ENCODE results near the gene TTC16. TPM values are rescaled to one million over a fixed set of nuclear protein-coding genes. Genes with fewer than 3 reads are reported as not detected.

Gene TTC16
- total and polyA plus RNA-seq, 7 donors, result 0.15 TPM; not detected in 6

DNA sequence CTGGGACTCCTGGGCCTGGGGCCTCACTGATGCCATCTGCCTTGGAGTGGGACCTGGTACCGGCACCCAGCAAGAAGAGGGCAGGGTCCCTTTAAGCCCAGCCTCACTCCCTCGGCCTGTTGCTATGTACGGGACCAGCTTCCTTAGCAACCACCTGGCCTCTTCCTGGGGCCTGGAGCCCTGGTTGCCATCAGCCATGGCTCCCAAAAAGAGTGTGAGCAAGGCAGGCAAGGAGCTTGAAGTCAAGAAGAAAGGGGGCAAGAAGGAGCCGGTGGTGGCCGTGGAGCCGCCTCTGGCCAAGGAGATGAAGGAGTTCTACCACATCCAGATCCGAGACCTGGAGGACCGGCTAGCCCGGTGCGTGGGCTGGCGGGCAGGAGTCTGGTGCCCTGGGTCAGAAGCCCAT, 9.0 kb upstream of the TTC16 start, which contains the start of gene CFAP157:
CFAP157 (plus strand) TSS at position 153 of the 406 bp plus-strand sequence; CDS start at position 197, 44 bp downstream.
- intact Hi-C loops (cut with DNase I), result no loop called here
- H3K36me3 ChIP-seq, result no peaks in the 10 kb centered on the region
- no peaks in the 10 kb centered on the region for H3K27me3 ChIP-seq
- 61 to 69% methylated on average over 11 of the region's 11 CpGs for WGBS, 2 donors
- H3K4me1 ChIP-seq, result no peaks in the 10 kb centered on the region
- no peak for DNase-seq
- H3K9me3 ChIP-seq, result no peaks in the 10 kb centered on the region
- TF ChIP-seq, protein P1, sequence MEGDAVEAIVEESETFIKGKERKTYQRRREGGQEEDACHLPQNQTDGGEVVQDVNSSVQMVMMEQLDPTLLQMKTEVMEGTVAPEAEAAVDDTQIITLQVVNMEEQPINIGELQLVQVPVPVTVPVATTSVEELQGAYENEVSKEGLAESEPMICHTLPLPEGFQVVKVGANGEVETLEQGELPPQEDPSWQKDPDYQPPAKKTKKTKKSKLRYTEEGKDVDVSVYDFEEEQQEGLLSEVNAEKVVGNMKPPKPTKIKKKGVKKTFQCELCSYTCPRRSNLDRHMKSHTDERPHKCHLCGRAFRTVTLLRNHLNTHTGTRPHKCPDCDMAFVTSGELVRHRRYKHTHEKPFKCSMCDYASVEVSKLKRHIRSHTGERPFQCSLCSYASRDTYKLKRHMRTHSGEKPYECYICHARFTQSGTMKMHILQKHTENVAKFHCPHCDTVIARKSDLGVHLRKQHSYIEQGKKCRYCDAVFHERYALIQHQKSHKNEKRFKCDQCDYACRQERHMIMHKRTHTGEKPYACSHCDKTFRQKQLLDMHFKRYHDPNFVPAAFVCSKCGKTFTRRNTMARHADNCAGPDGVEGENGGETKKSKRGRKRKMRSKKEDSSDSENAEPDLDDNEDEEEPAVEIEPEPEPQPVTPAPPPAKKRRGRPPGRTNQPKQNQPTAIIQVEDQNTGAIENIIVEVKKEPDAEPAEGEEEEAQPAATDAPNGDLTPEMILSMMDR (IDR thresholded peaks at IDR 0.05), result no peak
- TF ChIP-seq POLR2AphosphoS5 (IDR thresholded peaks at IDR 0.05) (no peak), POLR2A (IDR thresholded peaks at IDR 0.05) (no peak), EP300 (IDR thresholded peaks at IDR 0.05) (no peak)
- H3K4me3 ChIP-seq, result no peak within 1 kb of the TSS
- H3K27ac ChIP-seq, result no peak within 1 kb of the TSS

DNA sequence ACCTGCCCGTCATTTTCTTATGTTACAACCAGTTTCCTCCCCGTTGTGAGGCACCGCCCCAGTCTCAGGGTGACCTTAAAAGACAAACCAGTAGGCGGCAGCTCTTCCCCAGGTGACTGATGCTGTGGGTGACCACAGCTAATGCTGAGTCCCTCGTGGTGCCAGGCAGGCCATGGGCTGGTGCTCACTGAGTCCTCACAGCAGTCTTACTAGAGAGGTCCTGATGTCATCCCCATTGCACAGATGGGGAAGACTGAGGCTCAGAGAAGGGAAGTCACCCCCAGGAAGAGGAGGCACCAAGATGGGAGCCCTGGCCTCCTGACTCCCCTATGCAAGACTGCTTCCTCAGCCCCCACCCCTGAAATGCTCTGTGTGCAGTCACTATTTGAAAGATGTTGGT, 8.1 kb upstream of the TTC16 start:
- intact Hi-C loops (cut with DNase I), result no loop called here
- no peaks in the 10 kb centered on the region for H3K27me3 ChIP-seq
- no peak overlapping the region for H3K27ac ChIP-seq
- TF ChIP-seq POLR2AphosphoS5 (IDR thresholded peaks at IDR 0.05), result no peak
- no peak for TF ChIP-seq POLR2A (IDR thresholded peaks at IDR 0.05)
- TF ChIP-seq, protein P1 (IDR thresholded peaks at IDR 0.05), result no peak
- TF ChIP-seq EP300 (IDR thresholded peaks at IDR 0.05), result no peak
- no peaks in the 10 kb centered on the region for H3K36me3 ChIP-seq
- WGBS, 2 donors, result 15 to 49% methylated on average over 5 of the region's 5 CpGs
- H3K4me1 ChIP-seq, result no peaks in the 10 kb centered on the region
- H3K9me3 ChIP-seq, result no peaks in the 10 kb centered on the region
- no peak overlapping the region for H3K4me3 ChIP-seq
- DNase-seq, result no peak

DNA sequence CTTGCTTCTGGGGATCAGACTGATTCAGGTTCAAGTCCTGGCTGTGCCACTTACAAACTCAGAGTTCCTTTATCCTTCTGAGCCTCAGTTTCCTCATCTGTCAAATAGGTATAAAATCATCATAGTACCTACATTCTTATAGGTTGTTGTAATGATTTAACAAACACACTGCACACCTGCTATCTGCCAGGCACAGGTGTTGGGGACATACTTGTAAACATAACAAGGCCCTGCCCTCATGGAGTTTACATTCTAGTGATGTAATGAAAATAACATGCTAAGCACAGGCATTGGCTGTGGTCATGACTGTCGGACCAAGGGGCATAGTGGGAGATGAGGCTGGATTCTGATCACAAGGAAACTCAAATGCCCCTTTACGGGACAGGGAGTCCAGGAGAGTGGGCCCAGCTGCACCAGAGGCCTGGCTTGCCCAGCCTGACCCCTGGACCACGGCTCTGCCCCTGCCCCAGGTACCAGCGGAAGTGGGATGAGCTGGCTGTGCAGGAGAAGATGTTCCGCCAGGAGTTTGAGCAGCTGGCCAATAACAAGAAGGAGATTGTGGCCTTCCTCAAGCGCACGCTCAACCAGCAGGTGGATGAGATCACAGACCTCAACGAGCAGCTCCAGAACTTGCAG, 6.8 kb upstream of the TTC16 start:
- TF ChIP-seq, protein P1 (IDR thresholded peaks at IDR 0.05), result no peak
- TF ChIP-seq POLR2A (IDR thresholded peaks at IDR 0.05) (no peak), POLR2AphosphoS5 (IDR thresholded peaks at IDR 0.05) (no peak), EP300 (IDR thresholded peaks at IDR 0.05) (no peak)
- no peaks in the 10 kb centered on the region for H3K36me3 ChIP-seq
- no peak for DNase-seq
- no peak overlapping the region for H3K4me3 ChIP-seq
- H3K27ac ChIP-seq, result no peak overlapping the region
- no peaks in the 10 kb centered on the region for H3K27me3 ChIP-seq
- whole genome bisulfite sequencing, 2 donors, result 90 to 92% methylated on average over 8 of the region's 8 CpGs
- H3K9me3 ChIP-seq, result no peaks in the 10 kb centered on the region
- H3K4me1 ChIP-seq, result peaks cover 0 to 4% (median 2%) of the 10 kb centered on the region in 4 donors
- intact Hi-C loops (cut with DNase I), result no loop called here

DNA sequence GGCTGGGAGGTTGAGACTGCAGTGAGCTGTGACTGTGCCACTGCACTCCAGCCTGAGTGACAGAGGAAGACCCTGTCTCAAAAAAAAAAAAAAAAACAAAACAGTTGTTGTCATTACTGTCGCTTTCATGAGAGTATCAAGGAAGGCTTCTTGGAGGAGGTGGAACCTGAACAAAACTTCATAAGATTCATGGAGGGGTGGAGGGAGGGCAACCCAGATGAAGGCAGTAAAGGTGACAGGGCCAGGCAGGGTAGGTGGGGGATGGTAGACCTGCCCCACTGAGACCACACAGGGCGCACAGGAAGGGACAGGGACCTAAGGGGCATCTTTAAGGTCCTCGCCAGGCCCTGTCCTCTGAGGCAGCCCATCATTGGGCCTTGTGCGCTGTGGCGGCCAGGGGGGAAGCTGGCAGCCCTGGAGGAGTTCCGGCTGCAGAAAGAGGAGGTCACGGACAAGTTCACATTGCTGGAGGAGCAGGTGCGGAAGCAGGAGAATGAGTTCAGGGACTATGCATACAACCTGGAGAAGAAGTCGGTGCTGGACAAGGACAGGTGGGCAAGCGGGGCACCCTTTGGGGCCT, 5.6 kb upstream of the TTC16 start:
- intact Hi-C loops (cut with DNase I), result no loop called here
- no peaks in the 10 kb centered on the region for H3K36me3 ChIP-seq
- 95% methylated on average over 10 of the region's 10 CpGs for WGBS, 2 donors
- no peak overlapping the region for H3K4me3 ChIP-seq
- no peak for DNase-seq
- no peak for TF ChIP-seq POLR2AphosphoS5 (IDR thresholded peaks at IDR 0.05)
- TF ChIP-seq, protein P1 (IDR thresholded peaks at IDR 0.05), result no peak
- TF ChIP-seq POLR2A (IDR thresholded peaks at IDR 0.05), result no peak
- no peak for TF ChIP-seq EP300 (IDR thresholded peaks at IDR 0.05)
- no peaks in the 10 kb centered on the region for H3K9me3 ChIP-seq
- peaks cover 0 to 14% (median 13%) of the 10 kb centered on the region in 4 donors for H3K4me1 ChIP-seq
- H3K27me3 ChIP-seq, result no peaks in the 10 kb centered on the region
- no peak overlapping the region for H3K27ac ChIP-seq

Data from sigmoid colon (tissue), 7 donors.